ENCODE measurements around the gene MED13L.

MED13L gene

DNA sequence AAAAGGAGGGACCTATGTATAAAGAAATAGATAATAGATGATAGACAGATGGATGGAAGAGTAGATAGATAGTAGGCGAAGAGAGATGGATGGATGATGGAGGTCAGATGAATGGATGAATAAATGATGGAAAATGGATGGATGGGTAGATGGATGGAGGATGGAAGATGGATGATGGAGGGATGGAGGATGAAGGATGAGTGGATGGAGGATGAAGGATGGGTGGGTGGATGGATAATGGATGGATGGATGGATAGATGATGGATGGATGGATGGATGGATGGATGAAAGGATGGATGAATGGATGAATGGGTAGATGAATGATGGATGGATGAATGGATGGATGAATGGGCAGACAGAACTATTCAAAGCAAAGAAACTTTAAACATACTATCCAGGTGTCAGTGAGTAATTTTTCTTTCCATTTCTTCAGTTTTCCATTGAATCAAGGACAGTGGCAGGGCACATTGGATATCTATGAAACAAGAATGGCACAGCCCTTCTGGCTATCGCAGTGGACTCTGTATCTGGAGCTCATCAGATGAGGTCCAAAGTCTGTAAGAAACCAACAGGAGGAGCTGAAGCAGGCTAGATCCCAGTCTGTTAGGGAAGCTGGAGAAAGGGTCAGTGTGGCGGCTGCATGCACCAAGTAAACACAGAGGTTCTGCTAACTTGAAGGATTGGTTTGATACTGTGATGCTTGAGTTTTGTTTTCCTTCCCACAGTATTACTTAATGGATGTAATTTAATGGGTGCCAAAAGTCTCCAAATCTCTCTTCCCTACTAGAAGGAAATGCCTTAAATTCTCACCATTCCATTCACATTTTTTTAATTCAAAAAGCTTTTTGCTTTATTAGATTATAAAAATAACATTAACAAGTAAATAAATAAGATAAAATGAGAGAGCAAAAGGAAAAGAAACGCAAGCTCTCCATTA lies 18.1 kb upstream of the MED13L start:
- H3K27me3 ChIP-seq = no peaks in the 10 kb centered on the region
- no peak for DNase-seq

DNA sequence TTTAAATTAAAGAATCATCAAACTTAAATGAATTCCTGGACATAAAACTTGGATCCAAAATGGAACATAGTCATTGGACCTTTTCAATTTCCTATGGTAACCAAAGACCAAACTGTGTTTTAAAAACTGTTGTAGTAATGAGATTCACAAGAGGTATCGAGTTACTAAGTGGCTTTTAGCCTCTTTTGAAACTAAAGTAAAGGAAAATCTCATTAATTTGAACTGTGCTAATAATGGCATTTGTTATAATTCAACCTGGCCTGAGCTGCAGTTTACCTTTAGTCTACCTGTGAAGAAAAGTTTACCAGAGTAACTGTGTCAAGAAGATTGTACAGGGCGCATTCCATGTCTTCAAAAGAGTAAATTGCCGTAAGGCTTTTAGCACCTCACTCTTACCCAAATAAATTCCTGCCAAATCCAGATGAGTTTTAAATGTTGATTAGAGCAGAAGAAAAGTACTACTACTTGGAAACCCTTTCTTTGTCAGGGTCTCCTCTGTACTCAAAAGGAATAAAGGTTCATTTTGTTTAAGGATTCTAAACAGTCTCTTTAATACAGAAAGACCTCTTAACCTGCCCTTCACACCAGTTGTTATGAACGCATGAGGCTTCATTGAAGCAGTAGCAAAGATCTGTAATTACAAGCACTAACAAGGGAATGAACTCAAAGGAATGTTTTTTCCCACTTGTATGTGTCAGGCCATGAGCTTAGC lies 17.1 kb upstream of the MED13L start:
- H3K9me3 ChIP-seq = no peaks in the 10 kb centered on the region
- TF ChIP-seq, protein P1, sequence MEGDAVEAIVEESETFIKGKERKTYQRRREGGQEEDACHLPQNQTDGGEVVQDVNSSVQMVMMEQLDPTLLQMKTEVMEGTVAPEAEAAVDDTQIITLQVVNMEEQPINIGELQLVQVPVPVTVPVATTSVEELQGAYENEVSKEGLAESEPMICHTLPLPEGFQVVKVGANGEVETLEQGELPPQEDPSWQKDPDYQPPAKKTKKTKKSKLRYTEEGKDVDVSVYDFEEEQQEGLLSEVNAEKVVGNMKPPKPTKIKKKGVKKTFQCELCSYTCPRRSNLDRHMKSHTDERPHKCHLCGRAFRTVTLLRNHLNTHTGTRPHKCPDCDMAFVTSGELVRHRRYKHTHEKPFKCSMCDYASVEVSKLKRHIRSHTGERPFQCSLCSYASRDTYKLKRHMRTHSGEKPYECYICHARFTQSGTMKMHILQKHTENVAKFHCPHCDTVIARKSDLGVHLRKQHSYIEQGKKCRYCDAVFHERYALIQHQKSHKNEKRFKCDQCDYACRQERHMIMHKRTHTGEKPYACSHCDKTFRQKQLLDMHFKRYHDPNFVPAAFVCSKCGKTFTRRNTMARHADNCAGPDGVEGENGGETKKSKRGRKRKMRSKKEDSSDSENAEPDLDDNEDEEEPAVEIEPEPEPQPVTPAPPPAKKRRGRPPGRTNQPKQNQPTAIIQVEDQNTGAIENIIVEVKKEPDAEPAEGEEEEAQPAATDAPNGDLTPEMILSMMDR (IDR thresholded peaks at IDR 0.05; ENCODE audit: low read depth, low read length) = no peak

More for the DNA sequence above, 18.1 kb upstream of the MED13L start:
- TF ChIP-seq, protein P1 (IDR thresholded peaks at IDR 0.05; ENCODE audit: low read depth, low read length) = no peak
- H3K4me3 ChIP-seq (ENCODE audit: low read depth, low read length) = no peak overlapping the region
- H3K9me3 ChIP-seq = no peaks in the 10 kb centered on the region
- no peaks in the 10 kb centered on the region for H3K36me3 ChIP-seq
- no peaks in the 10 kb centered on the region for H3K4me1 ChIP-seq

DNA sequence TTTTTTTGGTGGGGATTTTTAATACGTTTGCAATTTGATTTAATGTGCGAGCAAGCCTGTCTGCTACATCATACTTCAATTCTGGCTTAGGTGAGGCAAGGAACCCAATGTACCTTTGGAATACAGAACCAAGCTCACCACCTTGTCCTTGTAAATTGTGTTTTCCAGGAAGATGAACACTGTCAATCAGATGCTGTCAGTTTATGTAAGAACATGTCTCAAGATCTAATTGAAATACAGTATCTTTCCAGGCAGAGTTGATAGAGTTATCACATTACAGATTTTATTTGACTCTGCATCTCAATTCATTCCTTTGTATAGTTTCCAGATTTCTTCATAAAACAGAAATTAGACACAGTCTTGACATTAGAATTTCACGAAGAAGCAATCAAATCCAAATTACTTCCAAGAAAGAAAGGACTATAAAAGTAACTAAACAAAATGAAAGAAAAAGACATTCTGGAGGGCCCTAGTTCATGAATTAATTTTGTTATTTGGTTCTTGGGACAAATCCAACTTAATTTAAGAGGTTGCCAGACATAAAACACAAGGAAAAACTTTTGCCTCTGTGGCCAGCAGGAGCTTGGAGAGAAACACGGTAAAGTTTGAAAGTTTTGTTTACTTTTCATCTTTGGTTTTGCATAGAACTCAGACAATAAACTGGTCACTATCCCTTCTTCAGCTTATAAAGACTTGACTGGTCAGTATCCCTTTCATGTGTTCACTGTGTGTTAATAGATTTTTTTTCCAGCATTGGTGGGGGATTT lies 16.4 kb upstream of the MED13L start:
- Histone ChIP-seq H3K9me3 (no peaks in the 10 kb centered on the region), H3K4me3 (ENCODE audit: low read depth, low read length) (no peak overlapping the region), H3K36me3 (no peaks in the 10 kb centered on the region), H3K4me1 (no peaks in the 10 kb centered on the region), H3K27me3 (no peaks in the 10 kb centered on the region)
- DNase-seq = no peak
- TF ChIP-seq, protein P1 (IDR thresholded peaks at IDR 0.05; ENCODE audit: low read depth, low read length) = no peak

More for the DNA sequence above, 17.1 kb upstream of the MED13L start:
- no peaks in the 10 kb centered on the region for H3K36me3 ChIP-seq
- H3K4me3 ChIP-seq (ENCODE audit: low read depth, low read length) = no peak overlapping the region
- no peaks in the 10 kb centered on the region for H3K27me3 ChIP-seq
- H3K4me1 ChIP-seq = no peaks in the 10 kb centered on the region
- no peak for DNase-seq

DNA sequence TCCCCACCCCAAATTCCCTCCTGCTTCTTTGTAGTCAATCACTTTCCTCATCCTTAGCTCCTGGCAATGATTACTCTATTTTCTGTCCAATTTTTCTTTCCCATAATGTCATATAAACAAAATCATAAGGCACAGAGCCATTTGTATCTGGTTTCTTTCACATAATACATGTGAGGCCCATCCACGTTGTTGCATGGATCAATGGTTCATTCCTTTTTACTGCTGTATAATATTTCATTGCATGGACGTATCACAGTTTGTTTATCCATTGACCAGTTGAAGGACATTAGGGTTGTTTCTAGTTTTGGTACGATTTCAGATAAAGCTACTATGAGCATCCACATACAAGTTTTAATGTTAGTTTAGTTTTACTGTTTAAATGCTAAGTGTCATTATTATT lies 13.7 kb upstream of the MED13L start:
- Histone ChIP-seq H3K4me3 (ENCODE audit: low read depth, low read length) (no peak overlapping the region), H3K4me1 (no peaks in the 10 kb centered on the region), H3K9me3 (no peaks in the 10 kb centered on the region), H3K27me3 (no peaks in the 10 kb centered on the region), H3K36me3 (no peaks in the 10 kb centered on the region)
- no peak for DNase-seq
- TF ChIP-seq, protein P1 (IDR thresholded peaks at IDR 0.05; ENCODE audit: low read depth, low read length) = no peak

DNA sequence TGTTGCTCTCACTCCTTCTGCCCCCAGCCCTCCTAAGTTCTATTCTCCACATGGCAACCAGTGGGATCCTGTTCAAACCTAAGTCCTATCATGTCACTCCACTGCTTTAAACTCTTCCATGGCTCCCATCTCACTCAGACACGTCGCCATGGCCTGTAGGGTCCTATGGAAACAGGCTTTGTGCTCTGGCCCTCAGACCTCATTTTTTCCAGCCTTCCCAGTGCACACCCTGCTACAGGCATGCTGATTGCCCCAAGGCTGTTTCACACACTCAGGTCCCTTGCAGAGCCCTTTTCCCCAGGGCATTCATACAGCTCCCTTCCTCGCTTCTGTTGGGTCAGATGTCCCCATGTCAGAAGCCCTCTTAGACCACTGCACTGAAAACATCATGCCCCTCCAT lies 11.2 kb upstream of the MED13L start:
- no peak for DNase-seq
- Histone ChIP-seq H3K9me3 (no peaks in the 10 kb centered on the region), H3K27me3 (no peaks in the 10 kb centered on the region), H3K36me3 (no peaks in the 10 kb centered on the region), H3K4me1 (no peaks in the 10 kb centered on the region), H3K4me3 (ENCODE audit: low read depth, low read length) (no peak overlapping the region)
- TF ChIP-seq, protein P1 (IDR thresholded peaks at IDR 0.05; ENCODE audit: low read depth, low read length) = no peak

All from BE2C (cell line).